HG03064 (cell line): ENCODE measurements around the gene TIAM1.

Experiments used
- ATAC-seq: cut with Tn5 transposase; IDR thresholded peaks from one replicate; pipeline ENCODE4 v1.9.1; 2021; ENCODE audit warnings: low read depth; ENCODE audit not compliant: unreplicated experiment

The TIAM1 gene

GRCh38 chr21:31107176-31107785 is 236.8 kb downstream of the TIAM1 start:
- no peak for ATAC-seq

DNA sequence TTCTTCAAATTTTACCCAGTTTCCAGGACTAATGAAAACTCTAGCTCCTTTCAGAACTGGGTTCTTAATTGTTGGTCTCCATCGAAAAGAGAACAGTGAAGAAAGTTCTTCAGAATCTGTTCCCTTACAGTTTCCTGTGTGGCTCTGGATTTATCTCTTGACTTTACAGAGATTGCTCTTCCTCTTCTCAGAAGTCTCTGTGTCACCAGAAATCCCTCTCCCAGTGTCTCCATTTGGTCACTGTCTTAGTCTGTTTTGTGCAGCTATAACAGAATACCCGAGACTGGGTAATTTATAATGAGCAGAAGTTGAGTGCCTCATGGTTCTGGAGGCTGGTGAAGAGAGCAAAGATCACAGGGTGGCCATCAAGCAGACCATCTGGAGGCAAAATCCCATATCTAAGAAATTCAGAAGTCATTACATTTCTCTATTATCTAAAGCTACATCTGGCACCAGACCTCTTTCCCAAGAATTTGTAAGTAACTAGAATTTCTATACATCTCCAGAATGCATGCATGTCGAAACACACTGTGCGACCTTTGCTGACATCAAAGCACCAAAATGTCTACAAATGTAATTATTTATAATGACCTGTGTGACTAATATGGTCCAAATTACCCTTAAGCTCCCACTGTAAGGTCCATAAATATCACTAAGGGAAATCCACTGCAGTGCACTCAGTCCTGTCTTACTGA is 240.3 kb downstream of the TIAM1 start:
- ATAC-seq = no peak

DNA sequence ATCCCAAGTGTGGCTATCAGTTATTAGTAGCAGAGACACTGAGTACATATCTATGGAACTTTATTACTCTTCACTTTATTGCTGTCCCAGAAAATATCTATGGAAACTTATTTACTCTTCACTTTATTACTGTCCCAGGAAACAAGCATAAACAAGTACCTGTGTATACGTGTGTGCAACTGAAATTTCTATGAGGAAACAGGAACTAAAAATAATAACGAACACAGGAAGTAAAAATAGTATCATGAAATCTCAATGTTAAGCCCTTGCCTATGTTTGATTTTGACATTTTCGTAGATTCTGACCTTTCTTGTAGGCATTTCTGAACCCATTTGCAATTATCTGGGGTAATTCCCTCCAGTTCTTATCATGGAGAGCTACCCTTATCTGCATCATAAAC is 240.9 kb downstream of the TIAM1 start:
- ATAC-seq = no peak

- ATAC-seq = no peak
These were observed 244.9 kb downstream of the TIAM1 start for GRCh38 chr21:31099122-31099521.

- no peak for ATAC-seq
These were observed 245.5 kb downstream of the TIAM1 start for GRCh38 chr21:31098576-31099005.

GRCh38 chr21:31092832-31093625 is 251.0 kb downstream of the TIAM1 start:
- ATAC-seq = no peak

DNA sequence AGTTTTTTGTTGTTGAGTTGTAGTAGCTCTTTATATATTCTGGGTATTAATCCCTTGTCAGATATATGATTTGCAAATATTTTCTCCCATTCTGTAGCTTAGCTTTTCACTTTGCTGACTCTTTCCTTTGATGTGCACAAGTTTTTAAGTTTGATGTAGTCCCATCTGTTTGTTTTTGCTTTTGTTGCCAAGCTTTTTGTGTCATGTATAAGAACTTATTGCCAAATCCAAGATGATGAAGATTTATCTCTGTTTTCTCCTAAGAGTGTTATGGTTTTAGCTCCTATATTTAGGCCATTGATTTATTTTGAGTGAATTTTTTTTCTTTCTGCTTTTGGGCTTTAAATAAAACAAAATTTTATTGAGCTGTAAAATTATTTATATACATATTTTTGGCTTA is 253.7 kb downstream of the TIAM1 start:
- ATAC-seq = no peak

DNA sequence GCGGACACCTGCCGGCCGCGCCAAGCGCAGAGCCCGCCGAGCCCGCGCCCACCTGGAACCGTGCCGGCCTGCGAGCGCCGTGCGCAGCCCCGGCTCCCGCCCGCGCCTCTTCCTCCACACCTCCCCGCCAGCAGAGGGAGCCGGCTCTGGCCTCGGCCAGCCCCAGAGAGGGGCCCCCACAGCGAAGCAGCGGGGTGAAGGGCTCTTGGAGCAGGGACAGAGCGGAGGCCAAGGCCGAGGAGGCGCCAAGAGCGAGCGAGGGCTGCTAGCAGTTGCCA is 255.6 kb downstream of the TIAM1 start:
- no peak for ATAC-seq

DNA sequence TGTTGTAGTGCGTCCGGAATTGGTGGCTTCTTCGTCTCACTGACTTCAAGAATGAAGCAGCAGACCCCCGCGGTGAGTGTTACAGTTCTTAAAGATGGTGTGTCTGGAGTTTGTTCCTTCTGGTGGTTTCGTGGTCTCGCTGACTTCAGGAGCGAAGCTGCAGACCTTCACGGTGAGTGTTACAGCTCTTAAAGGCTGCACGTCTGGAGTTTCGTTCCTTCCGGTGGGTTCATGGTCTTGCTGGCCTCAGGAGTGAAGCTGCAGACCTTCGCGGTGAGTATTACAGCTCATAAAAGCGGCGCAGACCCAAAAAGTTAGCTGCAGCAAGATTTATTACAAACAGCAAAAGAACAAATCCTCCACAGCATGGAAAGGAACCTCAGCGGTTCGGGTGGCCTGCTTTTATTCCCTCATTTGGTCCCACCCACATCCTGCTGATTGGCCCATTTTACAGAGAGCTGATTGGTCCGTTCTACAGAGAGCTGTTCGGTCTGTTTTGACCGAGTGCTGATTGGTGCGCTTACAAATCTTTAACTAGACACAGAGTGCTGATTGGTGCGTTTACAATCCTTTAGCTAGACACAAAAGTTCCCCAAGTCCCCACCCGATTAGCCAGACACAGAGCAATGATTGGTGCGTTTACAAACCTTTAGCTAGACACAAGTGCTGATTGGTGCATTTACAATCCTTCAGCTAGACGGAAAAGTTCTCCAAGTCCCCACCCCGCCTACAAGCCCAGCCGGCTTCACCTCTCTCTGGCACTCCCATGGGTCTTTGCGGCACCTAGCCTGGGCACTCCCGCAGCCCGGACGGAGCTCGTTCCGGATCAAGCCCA is 256.2 kb downstream of the TIAM1 start:
- ATAC-seq = no peak

DNA sequence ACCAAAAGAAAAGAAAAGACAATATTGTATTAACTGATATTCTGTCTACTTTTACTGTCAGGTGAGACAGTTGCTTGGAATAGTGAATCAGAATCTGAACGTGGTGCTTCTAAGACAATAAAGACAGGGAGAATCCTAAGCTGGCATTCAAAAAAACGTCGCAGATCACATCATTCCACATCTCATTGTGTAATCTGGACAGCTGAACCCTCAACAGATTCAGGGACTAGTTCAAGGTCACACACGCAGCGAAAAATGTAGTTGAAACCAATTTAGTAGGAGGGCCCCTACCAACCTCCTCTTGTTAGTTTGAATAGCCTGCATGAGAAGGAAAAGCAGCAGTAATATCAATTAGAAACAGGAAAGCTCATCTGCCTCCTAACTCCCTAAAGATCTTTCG is 259.4 kb downstream of the TIAM1 start:
- ATAC-seq = no peak

- ATAC-seq = peak; percentile 75
These were observed 265.3 kb downstream of the TIAM1 start for GRCh38 chr21:31078796-31079195.

GRCh38 chr21:31078216-31078615 is 265.8 kb downstream of the TIAM1 start:
- ATAC-seq = peak; percentile 23

DNA sequence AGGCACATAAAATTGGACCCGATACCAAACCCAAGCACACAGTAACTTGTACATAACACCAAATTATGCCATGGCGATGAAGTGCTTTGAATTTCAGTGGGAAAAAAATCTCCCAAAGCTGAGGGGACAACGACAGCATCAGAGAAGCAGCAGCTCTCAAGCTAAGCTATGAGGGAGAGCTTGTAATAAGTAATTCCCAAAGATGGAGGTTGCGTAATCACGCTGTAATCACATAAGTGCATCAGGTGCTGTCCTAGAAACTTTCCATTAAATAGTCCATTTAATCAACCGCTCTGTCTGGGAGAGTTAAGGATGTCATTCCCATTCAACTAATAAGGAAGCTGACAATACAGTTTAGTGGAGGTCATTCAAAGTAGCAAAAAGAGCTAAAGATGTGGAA is 268.2 kb downstream of the TIAM1 start:
- ATAC-seq = no peak

- ATAC-seq = no peak
These were observed 271.5 kb downstream of the TIAM1 start for GRCh38 chr21:31072533-31072932.
